ENCODE data around the gene CSRNP3.

The CSRNP3 gene

DNA sequence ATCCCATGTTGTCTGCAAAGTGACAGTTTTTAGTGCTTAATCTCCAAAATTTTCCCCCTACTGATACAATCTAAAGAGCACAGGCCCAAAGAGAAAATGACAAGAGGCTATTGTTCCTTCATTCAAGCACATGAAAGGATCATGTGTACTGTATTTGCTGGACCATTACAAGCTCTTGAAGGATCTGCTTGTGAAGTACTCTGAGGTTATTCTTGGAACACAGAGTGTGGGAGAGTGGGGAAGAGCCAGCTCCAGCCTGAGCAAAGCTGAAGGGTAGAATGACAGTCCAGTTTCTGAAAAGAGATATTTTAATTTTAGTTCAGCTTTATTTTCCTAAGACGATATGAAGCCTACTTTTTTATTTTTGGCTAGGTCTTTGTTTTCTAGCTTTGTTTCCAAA is 212.3 kb downstream of the CSRNP3 start:
- no peak for DNase-seq (ENCODE audit: low spot score)

DNA sequence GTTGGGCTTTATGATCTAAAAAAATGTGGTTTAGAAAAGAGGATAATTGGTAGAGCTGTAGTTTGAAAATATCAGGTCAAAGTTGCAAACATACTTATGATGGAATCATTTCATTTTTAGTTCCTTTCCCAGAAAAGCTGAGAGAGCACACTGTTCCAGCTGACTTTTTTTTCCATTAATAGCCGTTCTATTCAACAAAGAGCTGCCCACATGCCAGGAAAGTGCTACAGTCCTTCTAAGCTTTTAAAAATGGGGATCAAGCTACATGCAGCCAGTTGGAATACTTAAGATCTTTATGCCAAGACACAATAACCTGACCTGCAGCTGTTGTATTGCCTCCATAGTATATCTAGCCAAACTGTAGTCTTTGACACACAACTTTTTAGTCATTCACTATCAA is 213.0 kb downstream of the CSRNP3 start:
- DNase-seq (ENCODE audit: low spot score) = no peak

DNA sequence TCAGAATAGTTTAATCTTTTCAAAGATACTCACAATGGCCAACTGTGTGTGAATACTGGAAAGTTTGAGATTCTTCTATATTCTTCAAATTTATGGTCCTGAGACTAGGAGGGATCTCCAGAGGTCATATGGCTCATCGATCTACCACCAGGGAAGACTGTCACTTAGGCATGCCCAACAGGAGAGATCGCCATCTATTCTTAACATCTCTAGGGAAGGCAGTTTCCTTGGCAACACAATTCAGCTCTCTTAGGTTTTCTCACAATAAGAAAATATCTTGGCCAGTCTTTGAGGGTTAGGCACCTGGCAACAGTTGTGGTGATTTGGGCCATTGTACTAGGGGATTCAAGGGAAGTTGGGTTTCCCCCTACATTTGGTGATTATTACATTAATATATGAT is 217.3 kb downstream of the CSRNP3 start:
- no peak for DNase-seq (ENCODE audit: low spot score)

DNA sequence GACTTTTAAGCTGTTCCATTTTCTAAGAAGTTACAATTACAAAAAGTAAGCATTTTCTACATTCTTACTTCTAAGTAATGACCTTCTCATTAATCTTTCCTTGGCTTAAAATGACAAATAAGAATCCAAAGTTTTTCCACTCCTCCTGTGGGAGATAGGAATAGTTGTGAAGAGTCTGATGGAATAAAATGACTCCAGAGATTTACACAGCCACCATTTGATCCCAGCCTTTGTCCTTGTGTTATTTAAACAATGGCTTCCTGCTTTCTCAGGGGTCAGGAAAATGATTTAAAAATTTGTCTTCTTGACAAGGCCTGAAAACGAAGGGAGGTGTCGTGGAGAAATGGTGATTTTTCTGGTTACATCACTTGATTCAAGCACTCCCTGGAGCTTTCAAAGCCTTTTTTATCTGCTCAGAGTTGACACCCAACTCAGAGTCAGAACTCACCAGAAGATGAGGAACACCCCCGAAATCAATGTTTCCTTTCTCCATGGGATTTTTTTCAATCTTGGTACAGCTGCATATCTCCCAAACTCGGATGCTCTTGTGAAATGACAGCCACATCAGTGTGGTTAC is 218.0 kb downstream of the CSRNP3 start:
- DNase-seq (ENCODE audit: low spot score) = no peak

DNA sequence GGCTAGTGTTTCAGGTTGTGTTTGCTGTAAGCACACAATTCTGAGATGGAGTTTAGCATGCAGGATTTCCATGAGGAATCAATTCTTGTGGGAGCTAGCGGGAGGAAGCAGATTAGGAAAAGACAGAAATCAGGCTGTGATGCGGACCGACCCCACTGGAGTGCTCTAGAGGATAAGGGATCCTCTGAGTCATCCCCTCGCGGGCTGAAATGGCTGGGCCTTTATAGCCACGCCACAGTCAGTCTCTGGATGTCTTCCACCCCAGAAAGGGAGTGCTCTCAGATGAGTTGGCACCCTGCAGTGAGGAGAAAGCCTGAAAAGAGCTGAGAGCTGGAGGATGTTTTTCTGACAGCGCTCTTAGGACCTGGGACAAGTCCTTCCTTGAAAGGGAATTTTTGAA is 222.1 kb downstream of the CSRNP3 start:
- DNase-seq (ENCODE audit: low spot score) = no peak

DNA sequence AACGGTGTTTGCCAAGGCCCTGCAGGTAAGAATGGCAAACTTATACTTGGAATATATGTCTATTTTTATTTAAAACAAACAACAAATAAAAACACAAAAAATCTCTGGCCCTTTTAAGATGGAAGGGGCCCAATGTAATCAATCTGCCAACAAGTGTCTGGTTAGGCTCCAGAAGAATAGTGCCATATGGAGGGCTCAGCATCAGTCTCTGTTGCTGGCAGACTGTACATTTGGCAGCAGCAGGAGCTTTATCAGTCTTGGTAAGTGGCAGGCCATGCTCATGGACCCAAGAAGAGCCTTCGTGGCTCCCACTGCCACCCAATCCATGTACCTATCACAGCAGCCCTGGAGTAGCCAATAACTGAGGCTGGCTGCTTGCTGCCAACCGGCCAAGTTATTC is 223.4 kb downstream of the CSRNP3 start:
- no peak for DNase-seq (ENCODE audit: low spot score)

DNA sequence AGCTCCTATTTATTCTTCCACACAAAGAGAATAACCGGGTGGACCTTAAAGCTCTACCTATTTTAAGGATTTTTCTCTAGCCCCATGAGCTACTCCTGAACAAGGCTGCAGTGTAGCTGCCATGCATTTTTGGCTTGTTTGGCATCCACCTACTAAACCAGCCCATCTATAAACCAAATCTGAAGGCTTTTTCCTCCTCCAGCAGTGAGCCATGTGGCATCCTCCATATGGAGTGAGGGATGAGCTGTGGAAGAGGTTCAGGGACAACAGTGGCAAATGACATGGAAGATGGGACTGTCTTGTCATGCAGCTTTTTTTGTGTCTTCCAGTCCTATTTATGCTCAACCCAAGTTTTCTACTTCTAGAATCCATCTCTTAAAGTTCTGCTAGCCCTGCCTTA is 224.3 kb downstream of the CSRNP3 start:
- DNase-seq (ENCODE audit: low spot score) = no peak

DNA sequence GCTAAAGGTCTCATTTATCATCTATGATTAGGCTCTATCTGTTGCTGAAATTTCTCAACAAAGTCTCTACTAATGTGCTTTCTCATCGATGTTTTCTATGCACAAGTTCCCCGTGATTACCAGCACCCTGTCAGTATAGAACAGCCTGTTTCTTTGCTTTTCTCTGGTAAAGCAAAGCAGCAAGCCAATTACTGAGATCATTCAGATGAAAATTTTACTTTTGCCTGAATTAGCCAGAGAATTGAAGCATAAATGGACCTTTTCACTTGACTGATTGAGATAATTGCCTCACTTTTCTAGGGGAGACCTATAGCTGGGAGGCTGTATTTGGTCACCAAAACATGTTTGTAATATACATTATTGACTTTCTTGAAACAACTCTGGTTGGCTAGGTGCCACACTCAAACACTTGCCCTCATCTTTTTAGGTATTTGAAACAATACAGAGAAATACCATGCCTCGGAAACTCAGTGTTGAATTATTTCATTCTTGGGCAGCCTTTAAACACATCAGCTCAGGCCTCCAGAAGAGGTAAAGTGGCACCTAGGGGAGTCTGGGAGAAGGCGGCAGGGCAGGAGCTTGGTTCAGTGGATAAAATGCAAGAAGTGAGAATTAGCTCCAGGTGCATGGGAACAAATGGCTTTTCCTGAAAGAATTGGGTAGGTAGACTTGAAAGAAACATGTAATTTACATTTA is 228.4 kb downstream of the CSRNP3 start:
- no peak for DNase-seq (ENCODE audit: low spot score)

DNA sequence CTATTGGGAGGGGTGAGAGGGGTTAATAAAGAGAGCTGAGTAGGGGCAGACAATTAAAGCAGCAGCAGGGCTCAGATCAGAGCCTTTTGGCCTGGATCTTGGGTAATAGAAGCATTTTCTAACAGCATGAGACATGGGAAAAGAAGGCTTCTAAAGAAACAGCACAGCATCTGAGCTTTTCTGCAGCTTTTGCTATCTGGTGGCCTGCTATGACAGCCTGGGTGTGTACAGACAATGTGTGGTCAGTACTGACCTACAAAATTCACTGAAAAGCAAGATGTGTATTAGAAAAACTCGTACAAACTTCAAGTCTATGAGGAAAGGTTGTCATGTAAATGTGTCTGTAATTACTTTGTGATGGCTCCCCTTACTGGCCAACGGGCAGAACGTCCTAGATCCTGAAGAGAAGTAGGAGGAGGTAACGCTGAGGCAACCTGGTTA is 229.0 kb downstream of the CSRNP3 start:
- no peak for DNase-seq (ENCODE audit: low spot score)

DNA sequence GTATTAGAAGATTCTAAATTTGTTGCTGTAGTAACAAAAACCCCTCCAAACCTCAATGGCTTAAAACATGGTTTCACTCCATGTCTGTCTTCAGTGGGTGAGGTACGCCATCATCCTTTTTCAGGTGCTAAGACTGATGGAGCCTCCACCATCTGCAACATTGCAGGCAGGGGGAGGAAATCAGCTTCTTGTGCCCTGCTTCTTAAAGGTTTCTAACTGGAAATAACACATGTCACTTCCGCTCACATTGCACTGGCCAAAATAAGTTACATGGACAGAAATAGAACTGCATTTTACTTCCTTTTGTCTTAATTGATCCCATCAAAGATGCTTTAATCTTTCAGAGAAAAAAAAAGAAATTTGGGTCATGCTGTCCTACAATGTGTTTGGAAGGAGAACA is 230.4 kb downstream of the CSRNP3 start:
- no peak for DNase-seq (ENCODE audit: low spot score)

DNA sequence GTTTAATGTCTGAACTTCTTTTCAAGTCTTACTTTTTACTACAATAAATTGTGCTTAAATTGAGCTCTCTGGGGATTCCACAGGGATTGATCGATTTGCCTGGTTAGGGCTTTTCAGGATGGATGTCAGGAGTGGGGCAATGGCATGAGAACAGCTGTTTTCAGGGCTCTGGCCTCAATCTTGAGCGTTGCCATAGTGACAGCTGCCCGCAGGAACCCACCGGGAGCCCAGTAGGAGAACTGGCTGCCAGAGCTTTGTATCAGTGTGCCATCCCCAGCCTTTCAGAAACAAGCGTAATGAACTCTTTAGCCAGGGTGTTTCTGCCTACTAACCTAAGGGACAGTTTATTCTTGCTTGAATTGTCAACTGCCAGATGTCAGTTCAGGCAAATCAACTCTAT is 231.0 kb downstream of the CSRNP3 start:
- DNase-seq (ENCODE audit: low spot score) = no peak

DNA sequence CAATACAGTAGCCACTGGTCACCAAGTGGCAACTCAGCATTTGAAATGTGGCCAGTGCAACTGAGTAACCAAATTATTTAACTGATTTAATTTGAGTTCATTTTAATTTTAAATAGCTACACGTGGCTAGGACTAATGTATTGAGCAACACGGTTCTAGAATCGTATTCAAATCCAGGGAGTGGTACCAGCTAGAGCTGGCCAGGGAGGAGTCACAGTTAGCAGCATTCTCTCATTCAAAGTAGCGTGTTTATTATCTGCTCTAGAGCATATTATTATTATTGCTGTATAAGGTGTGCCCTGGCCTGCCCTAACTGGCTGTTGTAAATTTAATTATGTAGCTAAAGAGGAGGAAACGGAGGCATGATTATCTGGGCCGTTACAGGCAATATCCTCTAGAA is 231.6 kb downstream of the CSRNP3 start:
- DNase-seq (ENCODE audit: low spot score) = no peak

DNA sequence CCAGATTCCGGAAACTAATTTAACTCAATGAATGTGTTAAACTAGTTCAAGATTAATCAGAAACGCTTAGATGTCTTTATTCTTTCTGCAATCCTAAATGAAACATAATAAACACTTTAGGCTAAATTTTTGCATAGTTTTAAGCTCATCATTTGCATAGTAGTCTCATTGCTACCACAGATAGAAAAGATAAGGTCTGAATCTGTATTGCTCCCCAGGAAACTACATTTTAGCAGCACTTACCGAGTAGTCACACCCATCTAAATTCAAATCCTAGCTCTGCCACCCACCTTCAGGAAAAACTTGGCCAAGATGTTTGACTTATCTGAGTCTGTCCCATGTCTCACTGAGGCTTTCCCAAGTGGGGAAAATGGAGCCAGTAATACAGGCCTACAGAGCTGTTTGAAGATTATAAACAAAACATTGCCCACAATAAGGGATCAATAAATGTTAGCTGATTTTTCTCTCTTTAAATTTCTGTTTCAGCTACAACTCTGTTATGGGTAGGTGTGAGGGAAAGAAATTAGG is 237.5 kb downstream of the CSRNP3 start:
- DNase-seq (ENCODE audit: low spot score) = no peak

DNA sequence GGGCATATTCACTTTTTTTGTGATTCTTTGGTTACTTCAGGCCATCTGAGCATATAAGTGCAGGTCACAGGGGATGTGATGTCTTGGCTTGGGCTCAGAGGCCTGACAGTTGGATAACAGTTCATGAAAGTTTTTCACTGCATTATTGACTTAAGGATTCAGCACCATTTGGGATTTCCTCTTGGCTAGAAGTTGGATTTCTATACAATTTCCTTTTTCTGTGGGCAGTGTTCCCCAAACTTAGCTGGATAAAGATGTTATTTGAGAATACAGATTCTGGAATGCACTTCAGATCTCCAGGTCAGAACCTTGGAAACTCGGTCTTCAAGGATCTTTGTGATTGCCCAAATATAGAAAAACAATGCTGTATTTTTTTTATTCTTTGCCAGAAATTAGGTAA is 246.6 kb downstream of the CSRNP3 start:
- DNase-seq (ENCODE audit: low spot score) = no peak

DNA sequence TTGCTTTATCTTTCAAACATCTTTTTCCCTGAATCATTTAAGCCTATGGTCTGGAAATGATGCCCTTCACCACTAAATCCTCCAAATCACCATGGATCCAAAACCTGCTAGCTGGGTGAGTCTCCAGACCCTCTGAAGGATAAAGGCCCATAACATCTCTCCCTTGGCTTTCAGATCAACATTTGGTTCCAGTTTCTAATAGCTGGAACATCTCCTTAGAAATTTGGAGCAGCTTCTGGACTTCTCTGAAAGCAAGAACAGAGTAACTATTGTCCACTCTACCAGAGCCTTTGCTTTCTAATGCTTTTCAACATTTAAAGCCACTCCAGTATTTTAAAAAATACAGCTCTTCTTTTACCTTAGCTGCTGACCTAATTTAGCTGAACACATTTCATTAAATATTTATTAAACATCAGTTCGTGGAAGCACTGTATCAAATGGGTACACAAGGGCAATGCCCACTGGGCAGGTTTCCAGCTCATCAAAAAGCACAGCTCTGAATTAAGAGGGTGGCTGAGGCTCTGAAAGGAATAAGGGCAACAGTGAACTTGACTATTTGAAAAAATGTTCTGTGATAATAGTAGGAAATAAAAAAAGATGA is 249.2 kb downstream of the CSRNP3 start:
- no peak for DNase-seq (ENCODE audit: low spot score)

DNA sequence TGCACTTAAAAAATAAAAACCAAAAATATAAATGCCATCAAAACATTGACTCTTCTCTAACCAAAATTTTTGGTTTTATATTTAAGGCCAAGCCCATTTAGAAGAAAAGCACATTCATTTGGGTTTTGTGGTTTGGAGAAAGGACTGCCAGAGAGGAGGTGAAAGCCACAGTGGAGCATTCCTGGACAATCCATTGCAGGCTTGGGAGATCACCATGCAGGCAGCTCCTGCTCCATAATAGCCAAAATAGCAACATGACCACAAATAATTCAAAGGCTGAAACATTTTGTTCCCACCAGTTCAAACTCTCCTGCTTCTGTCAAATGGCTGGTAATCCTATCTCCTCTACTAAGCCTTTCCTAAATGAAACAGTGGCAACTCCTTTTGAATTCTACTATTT is 251.0 kb downstream of the CSRNP3 start:
- no peak for DNase-seq (ENCODE audit: low spot score)

DNA sequence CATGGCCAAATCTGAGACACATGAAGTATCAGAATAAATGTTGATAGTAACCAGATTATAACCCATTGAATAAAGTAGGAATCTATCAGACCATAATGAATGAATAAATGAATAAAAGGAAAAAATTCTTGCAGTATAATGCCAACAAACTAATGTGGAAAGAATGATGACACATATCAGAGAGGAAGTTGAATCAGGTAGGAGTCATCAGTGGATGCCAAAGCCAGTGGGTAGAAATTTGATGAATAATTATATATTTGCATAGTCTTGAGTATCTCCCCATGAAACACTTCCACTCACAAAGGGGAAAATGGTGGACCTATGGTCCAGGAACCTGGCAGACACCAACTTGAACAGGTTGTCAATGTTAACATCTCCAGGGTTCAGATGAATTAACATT is 255.9 kb downstream of the CSRNP3 start:
- no peak for DNase-seq (ENCODE audit: low spot score)
